Uterus (tissue), 4 donors: Measurements from ENCODE around the gene GNA12. TPM values are rescaled to one million over a fixed set of nuclear protein-coding genes. Genes with fewer than 3 reads are reported as not detected.
"Not testable (repeated sequence)": the region's sequence is repeated elsewhere in the genome, so short reads cannot be mapped to it uniquely, and the experiment has no call there.

Source experiments
- DNase-seq, 2 donors: peaks; one replicate each; pipeline ENCODE4 v3.0.0-alpha.2; 2019 to 2020
- H3K27ac ChIP-seq, 2 donors: fragments of 200-600 bp; sonication (generic); 1 replicate in 1 of 2; 2 replicates in 1 of 2; pipeline ENCODE4 v1.5.1; 2016 to 2018
- H3K27me3 ChIP-seq, 2 donors: fragments of 200-600 bp; sonication (generic); one replicate each; pipeline ENCODE4 v1.5.1; 2018 to 2019; ENCODE audit warnings: control low read depth in 1 of 2
- H3K36me3 ChIP-seq, 2 donors: fragments of 200-600 bp; sonication (generic); one replicate each; pipeline ENCODE4 v1.5.1; 2019; ENCODE audit warnings: control low read depth in 1 of 2
- H3K4me1 ChIP-seq, 2 donors: fragments of 200-600 bp; sonication (generic); one replicate each; pipeline ENCODE4 v1.5.1; 2018 to 2019; ENCODE audit warnings: control low read depth in 1 of 2
- H3K4me3 ChIP-seq, 2 donors: fragments of 200-600 bp; sonication (generic); 1 replicate in 1 of 2; 2 replicates in 1 of 2; pipeline ENCODE4 v1.5.1; 2018 to 2019; ENCODE audit warnings: mild to moderate bottlenecking in 1 of 2
- H3K9me3 ChIP-seq, 2 donors: fragments of 200-600 bp; sonication (generic); one replicate each; pipeline ENCODE4 v1.5.1; 2019; ENCODE audit warnings: control low read depth in 1 of 2
- CTCF ChIP-seq, 4 experiments: fragments of 200-600 bp in 2 of 4; fragments of 450-650 bp in 2 of 4; sonication (generic) in 2 of 4; IDR thresholded peaks; one replicate each; pipeline ENCODE4 v1.5.1; 2016 to 2019; ENCODE audit warnings: antibody characterized with exemption in 4 of 4, mild to moderate bottlenecking in 2 of 4, moderate library complexity in 1 of 4
- POLR2A ChIP-seq, 2 donors: fragments of 450-650 bp; IDR thresholded peaks; one replicate each; pipeline ENCODE4 v1.6.1; 2016; ENCODE audit warnings: antibody characterized with exemption in 2 of 2, mild to moderate bottlenecking in 1 of 2, moderate library complexity in 1 of 2
- intact Hi-C: fragments of 100-400 bp; cut with DNase I; formaldehyde crosslinking; loops from one replicate; pipeline ENCODE4 v1.15.1; 2023; ENCODE audit warnings: low total_unique reads
- total RNA-seq, 4 donors: library from RNA; depleted of rRNA in 3 of 4; stranded (reverse); fragments of >200 nt in 3 of 4; gene quantifications; one replicate each; pipeline versions ENCODE4 v1.1.0 to v1.2.4, GENCODE V29; 2014 to 2023
- donor health status: DM: yes; HTN: yes; CAD: no.

GNA12 gene
- total RNA-seq, 4 donors from 2014 or later: 20.5 to 109 (median 50.3) TPM

- no peak overlapping the region for H3K4me3 ChIP-seq
- TF ChIP-seq CTCF (IDR thresholded peaks at IDR 0.05) (no peak), POLR2A (IDR thresholded peaks at IDR 0.05) (no peak)
- no peaks in the 10 kb centered on the region for H3K36me3 ChIP-seq
- no peak for DNase-seq
- H3K9me3 ChIP-seq: no peaks in the 10 kb centered on the region
- no peak overlapping the region for H3K27ac ChIP-seq
- H3K4me1 ChIP-seq: no peaks in the 10 kb centered on the region
- no peaks in the 10 kb centered on the region for H3K27me3 ChIP-seq
- intact Hi-C loops: no loop called here
Measured at GRCh38 chr7:2855386-2855785, 11.3 kb upstream of the GNA12 start.

GRCh38 chr7:2853552-2853951, 9.4 kb upstream of the GNA12 start:
- H3K27me3 ChIP-seq, DNase-seq, H3K36me3 ChIP-seq, H3K9me3 ChIP-seq, H3K4me1 ChIP-seq, H3K4me3 ChIP-seq, intact Hi-C loops: not testable (repeated sequence)
- H3K27ac ChIP-seq: peak overlapping the region in 1 of 2 donors; percentile 51

- Histone ChIP-seq H3K27ac (peak overlapping the region in 1 of 2 donors; percentile 51), H3K36me3 (no peaks in the 10 kb centered on the region), H3K4me3 (no peak overlapping the region), H3K27me3 (no peaks in the 10 kb centered on the region), H3K9me3 (no peaks in the 10 kb centered on the region), H3K4me1 (no peaks in the 10 kb centered on the region)
- intact Hi-C loops: no loop called here
- no peak for DNase-seq
- TF ChIP-seq CTCF (IDR thresholded peaks at IDR 0.05) (no peak), POLR2A (IDR thresholded peaks at IDR 0.05) (no peak)
Measured at GRCh38 chr7:2853147-2853546, 9.0 kb upstream of the GNA12 start.

- no peaks in the 10 kb centered on the region for H3K4me1 ChIP-seq
- DNase-seq: no peak
- H3K36me3 ChIP-seq: no peaks in the 10 kb centered on the region
- H3K9me3 ChIP-seq: no peaks in the 10 kb centered on the region
- no peaks in the 10 kb centered on the region for H3K27me3 ChIP-seq
- H3K4me3 ChIP-seq: no peak overlapping the region
- no peak overlapping the region for H3K27ac ChIP-seq
- TF ChIP-seq POLR2A (IDR thresholded peaks at IDR 0.05) (no peak), CTCF (IDR thresholded peaks at IDR 0.05) (no peak)
- intact Hi-C loops: no loop called here
Measured at GRCh38 chr7:2851497-2851896, 7.4 kb upstream of the GNA12 start.

GRCh38 chr7:2849941-2850766, 6.0 kb upstream of the GNA12 start:
- TF ChIP-seq POLR2A (IDR thresholded peaks at IDR 0.05) (no peak), CTCF (IDR thresholded peaks at IDR 0.05) (no peak)
- H3K36me3 ChIP-seq: no peaks in the 10 kb centered on the region

More at GRCh38 chr7:2849941-2850766, 6.0 kb upstream of the GNA12 start:
- intact Hi-C loops: loop anchor here (10.0 kb wide), 1 partner anchor 115 kb away; no protein-coding TSS in a partner anchor
- Histone ChIP-seq H3K4me3 (no peak overlapping the region), H3K27ac (no peak overlapping the region), H3K9me3 (no peaks in the 10 kb centered on the region), H3K4me1 (no peaks in the 10 kb centered on the region), H3K27me3 (no peaks in the 10 kb centered on the region)
- no peak for DNase-seq
